ENCODE data around the gene TBX10. TPM values are rescaled to one million over a fixed set of nuclear protein-coding genes. Genes with fewer than 3 reads are reported as not detected.

The TBX10 gene
- total RNA-seq, 1 donor from 2014 or later: not detected

DNA sequence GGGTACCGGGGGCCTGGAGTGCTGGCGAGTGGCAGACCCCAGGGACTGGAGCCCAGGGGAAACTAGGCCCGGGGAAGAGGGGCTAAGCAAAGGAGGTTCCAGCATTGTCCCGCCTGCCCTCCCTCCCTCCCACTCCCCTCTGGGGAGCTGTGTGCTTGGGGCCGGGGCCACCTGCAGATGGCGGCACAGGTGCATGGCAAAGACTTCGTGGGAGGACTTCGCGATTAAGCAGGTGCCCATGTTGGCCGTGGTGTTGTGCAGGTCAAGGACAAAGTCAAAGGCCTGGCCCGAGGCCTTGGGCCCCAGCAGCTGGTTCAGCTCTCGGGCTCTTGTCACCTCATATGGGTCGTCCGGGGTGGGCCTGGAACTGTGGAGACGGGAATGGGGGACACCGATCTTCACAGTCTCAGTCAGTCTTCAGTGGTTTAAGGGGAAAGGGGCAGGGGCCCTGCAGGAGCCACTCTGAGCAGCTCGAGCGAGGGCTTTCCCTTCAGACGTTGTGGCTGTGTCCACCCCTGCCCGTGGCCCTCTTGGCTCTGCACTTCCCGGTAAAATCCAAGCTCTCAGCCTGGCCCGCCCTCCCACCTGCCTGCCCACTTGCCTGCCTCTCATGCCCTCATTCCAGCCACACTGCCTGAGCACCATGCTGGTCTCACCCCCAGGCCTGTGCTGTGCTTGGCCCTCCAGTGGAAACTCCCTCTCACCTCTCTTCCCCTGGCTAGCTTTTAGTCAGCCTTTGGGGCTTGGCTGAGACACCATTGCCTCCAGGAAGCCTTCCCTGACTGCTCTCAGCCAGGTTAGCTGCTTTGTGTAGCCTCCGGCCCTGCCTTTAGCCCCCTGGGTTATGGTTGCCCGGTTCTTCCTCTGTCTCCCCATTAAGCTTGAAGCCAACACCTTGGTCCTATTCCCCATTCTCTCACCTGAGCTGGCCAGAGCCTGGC, 6.2 kb upstream of the TBX10 start:
- Mint-ChIP-seq H3K27me3 (ENCODE audit: low read depth, unreplicated experiment) (peaks cover 23% of the 10 kb centered on the region), H3K36me3 (ENCODE audit: low read depth, unreplicated experiment) (no peaks in the 10 kb centered on the region), H3K27ac (ENCODE audit: unreplicated experiment) (no peak overlapping the region), H3K9me3 (ENCODE audit: unreplicated experiment) (peaks cover 6% of the 10 kb centered on the region), H3K4me3 (ENCODE audit: unreplicated experiment) (no peak overlapping the region), H3K4me1 (ENCODE audit: low read depth, unreplicated experiment) (no peaks in the 10 kb centered on the region)
- H3K4me1 ChIP-seq (ENCODE audit: insufficient read depth, low read length): no peaks in the 10 kb centered on the region
- H3K4me2 ChIP-seq (ENCODE audit: low read length): no peak overlapping the region
- H3K36me3 ChIP-seq (ENCODE audit: insufficient read depth, low read length): no peaks in the 10 kb centered on the region
- H3K9ac ChIP-seq (ENCODE audit: low read length): no peak overlapping the region
- H3K9me3 ChIP-seq (ENCODE audit: insufficient read depth, low read depth, low read length): peaks cover 3% of the 10 kb centered on the region
- FAIRE-seq (no peak), DNase-seq (ENCODE audit: low read depth) (no peak)
- H3K79me2 ChIP-seq (ENCODE audit: insufficient read depth, low read length): no peaks in the 10 kb centered on the region
- H3K27me3 ChIP-seq (ENCODE audit: insufficient read depth, low read length): peaks cover 2% of the 10 kb centered on the region
- H3K27ac ChIP-seq (ENCODE audit: low read depth, low read length): no peak overlapping the region
- no peak overlapping the region for H2AFZ ChIP-seq (ENCODE audit: low read depth, low read length)
- TF ChIP-seq EZH2 (IDR thresholded peaks at IDR 0.05; ENCODE audit: insufficient read depth, low read length): no peak
- TF ChIP-seq, protein P1, sequence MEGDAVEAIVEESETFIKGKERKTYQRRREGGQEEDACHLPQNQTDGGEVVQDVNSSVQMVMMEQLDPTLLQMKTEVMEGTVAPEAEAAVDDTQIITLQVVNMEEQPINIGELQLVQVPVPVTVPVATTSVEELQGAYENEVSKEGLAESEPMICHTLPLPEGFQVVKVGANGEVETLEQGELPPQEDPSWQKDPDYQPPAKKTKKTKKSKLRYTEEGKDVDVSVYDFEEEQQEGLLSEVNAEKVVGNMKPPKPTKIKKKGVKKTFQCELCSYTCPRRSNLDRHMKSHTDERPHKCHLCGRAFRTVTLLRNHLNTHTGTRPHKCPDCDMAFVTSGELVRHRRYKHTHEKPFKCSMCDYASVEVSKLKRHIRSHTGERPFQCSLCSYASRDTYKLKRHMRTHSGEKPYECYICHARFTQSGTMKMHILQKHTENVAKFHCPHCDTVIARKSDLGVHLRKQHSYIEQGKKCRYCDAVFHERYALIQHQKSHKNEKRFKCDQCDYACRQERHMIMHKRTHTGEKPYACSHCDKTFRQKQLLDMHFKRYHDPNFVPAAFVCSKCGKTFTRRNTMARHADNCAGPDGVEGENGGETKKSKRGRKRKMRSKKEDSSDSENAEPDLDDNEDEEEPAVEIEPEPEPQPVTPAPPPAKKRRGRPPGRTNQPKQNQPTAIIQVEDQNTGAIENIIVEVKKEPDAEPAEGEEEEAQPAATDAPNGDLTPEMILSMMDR (IDR thresholded peaks at IDR 0.05; ENCODE audit: insufficient read depth, low read depth, low read length): no peak
- H3K4me3 ChIP-seq (ENCODE audit: insufficient read depth, low read depth, low read length): no peak overlapping the region
- no peaks in the 10 kb centered on the region for H4K20me1 ChIP-seq (ENCODE audit: insufficient read depth, low read length)

DNA sequence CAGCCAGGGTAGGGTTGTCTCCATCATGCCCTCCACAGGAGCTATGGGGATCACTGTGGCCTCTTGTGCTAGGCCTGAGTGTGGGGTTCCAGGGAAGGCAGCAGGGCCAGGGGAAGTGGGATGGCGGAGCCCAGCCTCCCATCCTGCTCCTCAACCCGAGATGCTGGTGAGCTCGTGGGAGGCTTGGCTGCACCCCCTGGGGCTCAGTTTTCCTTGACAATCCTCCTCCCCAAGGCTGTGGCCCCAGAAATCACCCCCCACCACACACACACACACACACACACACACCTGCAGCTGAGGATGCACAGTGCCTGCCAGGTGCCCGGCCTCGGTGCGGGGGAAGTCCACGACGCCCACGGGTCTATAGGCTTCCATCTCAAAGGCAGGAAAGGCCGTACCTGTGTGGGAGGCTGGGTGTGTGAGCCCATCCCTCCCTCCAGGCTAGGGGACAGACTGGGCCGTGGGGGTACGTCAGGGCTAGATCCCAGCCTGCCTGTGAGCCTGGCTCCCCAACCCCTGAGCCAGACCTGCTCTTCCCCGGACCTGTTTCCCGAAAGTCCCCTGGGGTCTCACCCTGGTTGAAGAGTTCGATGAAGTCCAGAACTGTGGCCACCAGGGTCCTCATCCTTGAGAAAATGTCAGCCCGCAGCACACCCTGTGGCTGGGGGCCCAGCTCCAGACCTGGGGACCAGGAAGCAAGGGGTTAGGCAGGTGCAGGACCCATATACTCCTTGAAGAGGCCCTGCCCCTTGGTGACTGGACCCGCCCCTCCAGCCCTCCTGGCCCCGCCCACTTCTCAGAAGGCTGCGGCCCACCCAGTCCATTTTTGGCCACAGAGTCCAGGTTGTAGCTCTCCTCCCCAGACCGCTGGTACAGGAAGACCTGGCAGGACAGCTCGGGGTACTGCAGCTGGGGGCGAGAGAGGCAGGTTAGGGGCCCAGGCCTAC, 5.2 kb upstream of the TBX10 start:
- no peak for DNase-seq (ENCODE audit: low read depth)
- Mint-ChIP-seq H3K9me3 (ENCODE audit: unreplicated experiment) (peaks cover 6% of the 10 kb centered on the region), H3K27me3 (ENCODE audit: low read depth, unreplicated experiment) (peaks cover 32% of the 10 kb centered on the region), H3K4me3 (ENCODE audit: unreplicated experiment) (no peak overlapping the region), H3K4me1 (ENCODE audit: low read depth, unreplicated experiment) (no peaks in the 10 kb centered on the region), H3K36me3 (ENCODE audit: low read depth, unreplicated experiment) (no peaks in the 10 kb centered on the region), H3K27ac (ENCODE audit: unreplicated experiment) (no peak overlapping the region)
- Histone ChIP-seq H3K9ac (ENCODE audit: low read length) (no peak overlapping the region), H3K4me3 (ENCODE audit: insufficient read depth, low read depth, low read length) (no peak overlapping the region), H4K20me1 (ENCODE audit: insufficient read depth, low read length) (no peaks in the 10 kb centered on the region), H3K4me2 (ENCODE audit: low read length) (no peak overlapping the region), H3K9me3 (ENCODE audit: insufficient read depth, low read depth, low read length) (peaks cover 3% of the 10 kb centered on the region), H3K27me3 (ENCODE audit: insufficient read depth, low read length) (peaks cover 2% of the 10 kb centered on the region), H3K79me2 (ENCODE audit: insufficient read depth, low read length) (no peaks in the 10 kb centered on the region), H3K36me3 (ENCODE audit: insufficient read depth, low read length) (no peaks in the 10 kb centered on the region), H3K27ac (ENCODE audit: low read depth, low read length) (no peak overlapping the region), H3K4me1 (ENCODE audit: insufficient read depth, low read length) (no peaks in the 10 kb centered on the region), H2AFZ (ENCODE audit: low read depth, low read length) (no peak overlapping the region)
- TF ChIP-seq EZH2 (IDR thresholded peaks at IDR 0.05; ENCODE audit: insufficient read depth, low read length): no peak
- TF ChIP-seq, protein P1 (IDR thresholded peaks at IDR 0.05; ENCODE audit: insufficient read depth, low read depth, low read length): no peak
- no peak for FAIRE-seq
